ENCODE data around the gene LRRC27.
A peak's percentile ranks its signal among the peaks of the same experiment; 100 is the strongest.
"Not testable (repeated sequence)": the region's sequence is repeated elsewhere in the genome, so short reads cannot be mapped to it uniquely, and the experiment has no call there.

The LRRC27 gene

GRCh38 chr10:132376394-132376851, 44.4 kb downstream of the LRRC27 start:
- DNase-seq, result no peak

GRCh38 chr10:132377326-132377725, 45.3 kb downstream of the LRRC27 start:
- no peak for DNase-seq

GRCh38 chr10:132379026-132379425, 47.0 kb downstream of the LRRC27 start:
- not testable (repeated sequence) for DNase-seq

GRCh38 chr10:132380986-132381385, 49.0 kb downstream of the LRRC27 start:
- not testable (repeated sequence) for DNase-seq

GRCh38 chr10:132381741-132382140, 49.7 kb downstream of the LRRC27 start:
- no peak for DNase-seq

GRCh38 chr10:132382231-132382922, 50.4 kb downstream of the LRRC27 start:
- DNase-seq, result peak; percentile 88

- no peak for DNase-seq
Measured at GRCh38 chr10:132383101-132383500, 51.1 kb downstream of the LRRC27 start.

GRCh38 chr10:132383751-132384196, 51.8 kb downstream of the LRRC27 start:
- DNase-seq, result no peak

GRCh38 chr10:132384618-132385388, 52.8 kb downstream of the LRRC27 start:
- DNase-seq, result no peak

- DNase-seq, result no peak
Measured at GRCh38 chr10:132385389-132385667, 53.3 kb downstream of the LRRC27 start.

- DNase-seq, result no peak
Measured at GRCh38 chr10:132385721-132386418, 53.9 kb downstream of the LRRC27 start.

GRCh38 chr10:132386419-132386831, 54.4 kb downstream of the LRRC27 start:
- DNase-seq, result no peak

GRCh38 chr10:132386896-132387295, 54.9 kb downstream of the LRRC27 start:
- DNase-seq, result not testable (repeated sequence)

- peak; percentile 59 for DNase-seq
Measured at GRCh38 chr10:132387764-132388210, 55.8 kb downstream of the LRRC27 start.

GRCh38 chr10:132388891-132389432, 57.0 kb downstream of the LRRC27 start:
- DNase-seq, result no peak

- DNase-seq, result no peak
Measured at GRCh38 chr10:132389433-132390169, 57.6 kb downstream of the LRRC27 start.

- DNase-seq, result no peak
Measured at GRCh38 chr10:132390170-132390920, 58.4 kb downstream of the LRRC27 start.

- DNase-seq, result no peak
Measured at GRCh38 chr10:132390921-132391675, 59.1 kb downstream of the LRRC27 start.

- DNase-seq, result no peak
Measured at GRCh38 chr10:132391676-132392020, 59.7 kb downstream of the LRRC27 start.

GRCh38 chr10:132392184-132392800, 60.3 kb downstream of the LRRC27 start:
- no peak for DNase-seq

Measured in fibroblast of skin of right quadriceps (primary cell).